Stomach (tissue), 9 donors: ENCODE data around the gene ATP7A. TPM values are rescaled to one million over a fixed set of nuclear protein-coding genes. Genes with fewer than 3 reads are reported as not detected.
"Not testable (repeated sequence)": the region's sequence is repeated elsewhere in the genome, so short reads cannot be mapped to it uniquely, and the experiment has no call there.

Experiments
- DNase-seq, 2 donors: peaks; one replicate each; pipeline versions ENCODE4 v3.0.0 to v3.0.0-alpha.2; 2013 to 2019
- H3K27ac ChIP-seq, 5 donors: fragments of 200-600 bp in 4 of 5; sonication (generic) in 4 of 5; one replicate each; pipeline ENCODE4 v1.5.1; 2013 to 2019; ENCODE audit warnings: mild to moderate bottlenecking in 1 of 5, moderate library complexity in 1 of 5
- H3K27me3 ChIP-seq, 3 donors: fragments of 200-600 bp; sonication (generic); one replicate each; pipeline ENCODE4 v1.5.1; 2017 to 2019; ENCODE audit warnings: mixed run types in 1 of 3
- H3K36me3 ChIP-seq, 4 donors: fragments of 200-600 bp; sonication (generic); 1 replicate in 3 of 4; 2 replicates in 1 of 4; pipeline ENCODE4 v1.5.1; 2016 to 2019
- H3K4me1 ChIP-seq, 4 donors: fragments of 200-600 bp; sonication (generic); one replicate each; pipeline ENCODE4 v1.5.1; 2016 to 2019
- H3K4me3 ChIP-seq, 4 donors: fragments of 200-600 bp; sonication (generic) in 3 of 4; one replicate each; pipeline ENCODE4 v1.5.1; 2016 to 2019; ENCODE audit warnings: mild to moderate bottlenecking in 1 of 4
- H3K9me3 ChIP-seq, 4 donors: fragments of 200-600 bp; sonication (generic); one replicate each; pipeline ENCODE4 v1.5.1; 2016 to 2019
- EP300 ChIP-seq: sonication (generic); formaldehyde crosslinking; IDR thresholded peaks from one replicate; pipeline ENCODE4 v1.6.1; 2017; ENCODE audit warnings: antibody characterized with exemption
- POLR2A ChIP-seq, 4 donors: fragments of 450-650 bp; IDR thresholded peaks; one replicate each; pipeline ENCODE4 v1.6.1; 2016; ENCODE audit warnings: antibody characterized with exemption in 4 of 4, control low read depth in 2 of 4, mild to moderate bottlenecking in 1 of 4, moderate library complexity in 1 of 4
- POLR2AphosphoS5 ChIP-seq, 3 donors: sonication (generic); formaldehyde crosslinking; IDR thresholded peaks; one replicate each; pipeline ENCODE4 v1.6.1; 2016; ENCODE audit warnings: antibody characterized with exemption in 3 of 3
- WGBS, 5 donors: extraction: QIAGEN DNeasy Blood & Tissue Kit in 3 of 5; methylation state at CpG; one replicate each; pipeline versions ENCODE4 v1.1.5 to v1.1.7; 2013 to 2018; 5-methylcytosine and 5-hydroxymethylcytosine counted together
- intact Hi-C: fragments of 100-400 bp; cut with DNase I; formaldehyde crosslinking; loops from one replicate; pipeline ENCODE4 v1.15.1; 2023; ENCODE audit warnings: low total_unique reads
- polyA plus RNA-seq, 3 donors: library from polyadenylated mRNA; stranded (reverse); fragments of 200-250 nt; gene quantifications; one replicate each; pipeline ENCODE4 v1.2.3, GENCODE V29; 2013
- total RNA-seq, 5 donors: library from RNA; depleted of rRNA; stranded (reverse); fragments of >200 nt; gene quantifications; one replicate each; pipeline versions ENCODE4 v1.1.0 to v1.2.3, GENCODE V29; 2014 to 2016
- TF ChIP-seq, protein P1 (sequence below), 7 experiments: fragments of 450-650 bp in 4 of 7; fragments of 200-600 bp in 3 of 7; sonication (generic) in 3 of 7; IDR thresholded peaks; one replicate each; pipeline ENCODE4 v1.5.1; 2016 to 2019; ENCODE audit warnings: antibody characterized with exemption in 7 of 7, control low read depth in 2 of 7, mild to moderate bottlenecking in 1 of 7
- donor health status: healthy with polysubstance abuse.
- donor health status: Bipolar disorder and iron deficiency.
- donor health status: healthy.

ATP7A gene
- total and polyA plus RNA-seq, 8 donors, result 0.76 to 38.2 (median 4.4) TPM

DNA sequence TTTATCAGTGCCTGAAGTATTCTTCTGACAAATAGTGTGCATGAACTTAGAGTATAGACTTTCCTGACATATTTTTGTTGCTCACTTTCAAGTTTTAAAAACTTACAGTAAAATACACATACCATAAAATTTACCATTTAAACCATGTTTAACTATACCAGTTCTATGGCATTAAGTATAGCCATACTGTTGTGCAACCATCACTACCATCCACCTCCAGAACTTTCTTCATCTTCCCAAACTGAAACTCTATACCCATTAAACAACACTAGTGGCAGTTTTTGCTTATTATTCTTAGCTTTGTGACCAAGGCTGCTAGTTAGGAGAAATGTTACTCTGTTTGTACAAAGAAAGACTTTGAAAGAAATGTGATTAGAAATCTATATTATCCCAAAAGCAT is 25.8 kb downstream of the ATP7A start:
- Histone ChIP-seq H3K36me3 (no peaks in the 10 kb centered on the region), H3K9me3 (no peaks in the 10 kb centered on the region), H3K27me3 (no peaks in the 10 kb centered on the region), H3K27ac (no peak overlapping the region), H3K4me3 (no peak overlapping the region), H3K4me1 (peaks cover 0 to 31% (median 15%) of the 10 kb centered on the region in 4 donors)
- DNase-seq, result no peak
- TF ChIP-seq EP300, result no peak
- TF ChIP-seq, protein P1, sequence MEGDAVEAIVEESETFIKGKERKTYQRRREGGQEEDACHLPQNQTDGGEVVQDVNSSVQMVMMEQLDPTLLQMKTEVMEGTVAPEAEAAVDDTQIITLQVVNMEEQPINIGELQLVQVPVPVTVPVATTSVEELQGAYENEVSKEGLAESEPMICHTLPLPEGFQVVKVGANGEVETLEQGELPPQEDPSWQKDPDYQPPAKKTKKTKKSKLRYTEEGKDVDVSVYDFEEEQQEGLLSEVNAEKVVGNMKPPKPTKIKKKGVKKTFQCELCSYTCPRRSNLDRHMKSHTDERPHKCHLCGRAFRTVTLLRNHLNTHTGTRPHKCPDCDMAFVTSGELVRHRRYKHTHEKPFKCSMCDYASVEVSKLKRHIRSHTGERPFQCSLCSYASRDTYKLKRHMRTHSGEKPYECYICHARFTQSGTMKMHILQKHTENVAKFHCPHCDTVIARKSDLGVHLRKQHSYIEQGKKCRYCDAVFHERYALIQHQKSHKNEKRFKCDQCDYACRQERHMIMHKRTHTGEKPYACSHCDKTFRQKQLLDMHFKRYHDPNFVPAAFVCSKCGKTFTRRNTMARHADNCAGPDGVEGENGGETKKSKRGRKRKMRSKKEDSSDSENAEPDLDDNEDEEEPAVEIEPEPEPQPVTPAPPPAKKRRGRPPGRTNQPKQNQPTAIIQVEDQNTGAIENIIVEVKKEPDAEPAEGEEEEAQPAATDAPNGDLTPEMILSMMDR (IDR thresholded peaks at IDR 0.05), result no peak
- no peak for TF ChIP-seq POLR2A (IDR thresholded peaks at IDR 0.05)
- TF ChIP-seq POLR2AphosphoS5 (IDR thresholded peaks at IDR 0.05), result no peak
- intact Hi-C loops, result no loop called here

DNA sequence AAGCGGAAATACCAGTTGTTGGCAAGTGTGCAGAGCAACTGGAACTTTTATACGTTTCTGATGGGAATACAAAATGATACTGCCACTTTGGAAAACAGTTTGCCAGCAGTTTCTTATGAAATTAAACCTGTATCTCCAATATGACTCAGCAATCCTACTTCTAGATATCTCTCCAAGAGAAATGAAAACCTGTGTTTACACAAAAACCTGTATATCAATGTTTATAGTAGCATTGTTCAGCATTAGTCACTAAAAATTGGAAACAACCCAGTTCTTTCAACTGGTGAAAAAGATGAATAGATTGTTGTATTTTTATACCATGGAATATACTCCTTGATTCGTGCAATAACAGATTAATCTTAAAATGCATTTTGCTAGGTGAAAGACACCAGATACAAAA is 26.8 kb downstream of the ATP7A start:
- WGBS, 5 donors, result 23 to 34% (median 26%) methylated on average over 3 of the region's 3 CpGs
- H3K27ac ChIP-seq, result peak overlapping the region in 1 of 5 donors; percentile 51

DNA sequence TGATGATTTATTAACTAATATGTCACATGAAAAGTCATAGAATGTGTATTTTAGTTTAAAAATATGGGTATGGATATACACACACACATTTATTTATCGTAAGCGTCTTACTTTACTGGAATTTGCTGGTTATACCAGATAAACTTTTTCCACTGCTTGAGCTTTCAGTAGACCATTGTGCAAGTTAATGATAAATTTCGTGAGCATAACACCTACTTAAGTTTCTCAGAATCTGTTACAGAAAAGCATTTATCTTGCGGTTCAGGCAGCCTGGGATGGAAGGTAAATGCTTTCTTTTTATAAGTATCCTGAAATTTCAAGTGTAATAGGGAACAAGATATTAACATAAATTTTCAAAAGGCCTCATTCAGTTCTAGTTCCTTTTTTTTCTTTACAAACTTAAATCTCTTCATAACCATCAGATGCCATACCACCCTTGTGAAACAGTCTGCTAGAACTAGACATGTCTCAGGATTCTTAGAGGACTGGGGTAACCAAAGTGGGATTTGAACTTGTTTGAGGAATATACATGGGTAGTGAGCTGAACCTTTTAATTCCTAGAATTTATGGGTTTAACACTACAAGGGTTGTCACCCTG is 27.7 kb downstream of the ATP7A start:
- no peak for DNase-seq
- TF ChIP-seq EP300 (no peak), POLR2AphosphoS5 (IDR thresholded peaks at IDR 0.05) (no peak), POLR2A (IDR thresholded peaks at IDR 0.05) (no peak)
- TF ChIP-seq, protein P1 (IDR thresholded peaks at IDR 0.05), result no peak
- intact Hi-C loops, result no loop called here
- H3K27ac ChIP-seq, result peak overlapping the region in 1 of 5 donors; percentile 51
- H3K27me3 ChIP-seq, result no peaks in the 10 kb centered on the region
- WGBS, 5 donors, result 42 to 74% (median 60%) methylated on average over 4 of the region's 4 CpGs
- H3K4me3 ChIP-seq, result no peak overlapping the region
- H3K4me1 ChIP-seq, result peaks cover 0 to 36% (median 15%) of the 10 kb centered on the region in 4 donors
- no peaks in the 10 kb centered on the region for H3K9me3 ChIP-seq
- no peaks in the 10 kb centered on the region for H3K36me3 ChIP-seq

More for the DNA sequence above, 26.8 kb downstream of the ATP7A start:
- Histone ChIP-seq H3K27me3 (no peaks in the 10 kb centered on the region), H3K4me3 (no peak overlapping the region), H3K9me3 (no peaks in the 10 kb centered on the region), H3K4me1 (peaks cover 0 to 31% (median 15%) of the 10 kb centered on the region in 4 donors), H3K36me3 (no peaks in the 10 kb centered on the region)
- DNase-seq, result peak in 1 of 2 donors; percentile 33
- TF ChIP-seq EP300, result no peak
- TF ChIP-seq, protein P1 (IDR thresholded peaks at IDR 0.05), result no peak
- no peak for TF ChIP-seq POLR2A (IDR thresholded peaks at IDR 0.05)
- no peak for TF ChIP-seq POLR2AphosphoS5 (IDR thresholded peaks at IDR 0.05)
- intact Hi-C loops, result no loop called here

DNA sequence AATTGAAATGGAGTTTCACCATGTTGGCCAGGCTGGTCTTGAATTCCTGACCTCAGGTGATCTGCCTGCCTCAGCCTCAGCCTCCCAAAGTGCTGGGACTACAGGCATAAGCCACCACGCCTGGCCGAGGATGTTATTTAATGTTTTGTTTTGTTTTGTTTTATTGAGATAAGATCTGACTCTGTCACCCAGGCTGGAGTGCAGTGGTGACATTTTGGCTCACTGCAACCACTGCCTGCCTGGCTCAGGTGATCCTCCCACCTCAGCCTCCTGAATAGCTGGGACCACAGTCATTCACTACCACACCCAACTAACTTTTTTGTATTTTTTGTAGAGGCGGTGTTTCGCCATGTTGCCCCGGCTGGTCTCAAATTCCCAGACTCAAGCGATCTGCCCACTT is 34.5 kb downstream of the ATP7A start:
- peaks cover 0 to 16% (median 0%) of the 10 kb centered on the region in 4 donors for H3K4me1 ChIP-seq
- DNase-seq, H3K4me3 ChIP-seq, H3K36me3 ChIP-seq, H3K9me3 ChIP-seq, H3K27ac ChIP-seq, intact Hi-C loops, H3K27me3 ChIP-seq: not testable (repeated sequence)
- 87 to 94% (median 92%) methylated on average over 6 of the region's 6 CpGs for WGBS, 5 donors

DNA sequence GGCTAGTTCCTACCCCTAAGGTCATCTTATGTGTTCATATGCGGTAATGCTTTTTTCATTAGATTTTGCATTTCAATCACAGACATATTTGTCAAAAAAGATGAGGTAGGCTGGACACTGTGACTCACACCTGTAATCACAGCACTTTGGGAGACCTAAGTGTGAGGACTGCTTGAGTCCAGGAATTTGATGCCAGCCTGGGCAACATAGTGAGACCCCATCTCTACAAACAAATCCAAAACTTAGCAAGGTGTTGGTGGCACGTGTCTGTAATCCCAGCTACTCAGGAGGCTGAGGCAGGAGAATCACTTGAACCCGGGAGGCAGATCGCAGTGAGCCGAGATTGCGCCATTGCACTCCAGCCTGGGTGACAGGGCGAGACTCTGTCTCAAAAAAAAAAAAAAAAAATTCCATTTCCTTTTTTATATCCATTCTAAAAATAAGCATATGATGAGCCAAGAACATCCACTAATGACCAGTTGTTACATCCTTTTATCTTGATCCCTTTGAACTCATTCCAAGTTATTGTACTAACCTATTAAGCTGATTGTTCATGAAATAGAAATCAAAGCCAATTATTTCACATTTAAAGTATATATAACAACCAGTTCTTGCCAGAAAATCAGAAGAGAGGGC is 35.5 kb downstream of the ATP7A start:
- no peak overlapping the region for H3K4me3 ChIP-seq

More for the DNA sequence above, 35.5 kb downstream of the ATP7A start:
- Histone ChIP-seq H3K9me3 (no peaks in the 10 kb centered on the region), H3K27ac (no peak overlapping the region), H3K27me3 (no peaks in the 10 kb centered on the region), H3K4me1 (peaks cover 0 to 17% (median 0%) of the 10 kb centered on the region in 4 donors), H3K36me3 (no peaks in the 10 kb centered on the region)
- 74 to 95% (median 88%) methylated on average over 4 to 7 of the region's 7 CpGs for WGBS, 5 donors
- DNase-seq, result no peak
- TF ChIP-seq POLR2AphosphoS5 (IDR thresholded peaks at IDR 0.05) (no peak), POLR2A (IDR thresholded peaks at IDR 0.05) (no peak), EP300 (no peak)
- TF ChIP-seq, protein P1 (IDR thresholded peaks at IDR 0.05), result no peak
- intact Hi-C loops, result no loop called here
